Stimulated activated CD8-positive, alpha-beta memory T cell treated with anti-CD3 and anti-CD28 coated beads, Interleukin-15, amount 100 ng/mL, for 48 hours (primary cell): Measurements from ENCODE around the gene PHLPP1.

Source experiments
- DNase-seq, 2 donors: peaks; one replicate each; pipeline ENCODE4 v3.0.0-alpha.2; 2020; ENCODE audit warnings: low read depth in 2 of 2

The PHLPP1 gene

GRCh38 chr18:62847081-62847480 is 131.7 kb downstream of the PHLPP1 start:
- DNase-seq, result no peak

- no peak for DNase-seq
Observed at GRCh38 chr18:62848946-62849345, 133.6 kb downstream of the PHLPP1 start.

GRCh38 chr18:62850619-62851306 is 135.4 kb downstream of the PHLPP1 start:
- DNase-seq, result no peak

- no peak for DNase-seq
Observed at GRCh38 chr18:62852851-62853250, 137.5 kb downstream of the PHLPP1 start.

- DNase-seq, result no peak
Observed at GRCh38 chr18:62856294-62856693, 141.0 kb downstream of the PHLPP1 start.

GRCh38 chr18:62857263-62857976 is 142.1 kb downstream of the PHLPP1 start:
- no peak for DNase-seq

- no peak for DNase-seq
Observed at GRCh38 chr18:62860062-62860461, 144.7 kb downstream of the PHLPP1 start.

GRCh38 chr18:62862466-62862865 is 147.1 kb downstream of the PHLPP1 start:
- DNase-seq, result no peak

GRCh38 chr18:62863579-62864001 is 148.2 kb downstream of the PHLPP1 start:
- DNase-seq, result no peak

- DNase-seq, result no peak
Observed at GRCh38 chr18:62865498-62865897, 150.2 kb downstream of the PHLPP1 start.

- no peak for DNase-seq
Observed at GRCh38 chr18:62867534-62867933, 152.2 kb downstream of the PHLPP1 start.

- no peak for DNase-seq
Observed at GRCh38 chr18:62868645-62869044, 153.3 kb downstream of the PHLPP1 start.

- no peak for DNase-seq
Observed at GRCh38 chr18:62870643-62871042, 155.3 kb downstream of the PHLPP1 start.

GRCh38 chr18:62875323-62875722 is 160.0 kb downstream of the PHLPP1 start:
- no peak for DNase-seq

GRCh38 chr18:62876111-62876510 is 160.8 kb downstream of the PHLPP1 start:
- no peak for DNase-seq

GRCh38 chr18:62876828-62877227 is 161.5 kb downstream of the PHLPP1 start:
- DNase-seq, result no peak

GRCh38 chr18:62877411-62878221 is 162.3 kb downstream of the PHLPP1 start:
- DNase-seq, result no peak

- no peak for DNase-seq
Observed at GRCh38 chr18:62878305-62878704, 163.0 kb downstream of the PHLPP1 start.

GRCh38 chr18:62880034-62880433 is 164.7 kb downstream of the PHLPP1 start:
- no peak for DNase-seq

- no peak for DNase-seq
Observed at GRCh38 chr18:62880673-62881364, 165.5 kb downstream of the PHLPP1 start.

GRCh38 chr18:62881509-62882016 is 166.2 kb downstream of the PHLPP1 start:
- DNase-seq, result no peak
